HG02943 (cell line): ENCODE results near the gene MTG1.

Experiments used
- ATAC-seq: cut with Tn5 transposase; IDR thresholded peaks from one replicate; pipeline ENCODE4 v1.9.1; 2021; ENCODE audit warnings: mild to moderate bottlenecking, low read depth, moderate library complexity; ENCODE audit not compliant: unreplicated experiment

Gene MTG1

GRCh38 chr10:133444342-133445267 is 50.6 kb downstream of the MTG1 start:
- ATAC-seq = no peak

- no peak for ATAC-seq
These were observed 51.3 kb downstream of the MTG1 start for GRCh38 chr10:133445268-133445732.

DNA sequence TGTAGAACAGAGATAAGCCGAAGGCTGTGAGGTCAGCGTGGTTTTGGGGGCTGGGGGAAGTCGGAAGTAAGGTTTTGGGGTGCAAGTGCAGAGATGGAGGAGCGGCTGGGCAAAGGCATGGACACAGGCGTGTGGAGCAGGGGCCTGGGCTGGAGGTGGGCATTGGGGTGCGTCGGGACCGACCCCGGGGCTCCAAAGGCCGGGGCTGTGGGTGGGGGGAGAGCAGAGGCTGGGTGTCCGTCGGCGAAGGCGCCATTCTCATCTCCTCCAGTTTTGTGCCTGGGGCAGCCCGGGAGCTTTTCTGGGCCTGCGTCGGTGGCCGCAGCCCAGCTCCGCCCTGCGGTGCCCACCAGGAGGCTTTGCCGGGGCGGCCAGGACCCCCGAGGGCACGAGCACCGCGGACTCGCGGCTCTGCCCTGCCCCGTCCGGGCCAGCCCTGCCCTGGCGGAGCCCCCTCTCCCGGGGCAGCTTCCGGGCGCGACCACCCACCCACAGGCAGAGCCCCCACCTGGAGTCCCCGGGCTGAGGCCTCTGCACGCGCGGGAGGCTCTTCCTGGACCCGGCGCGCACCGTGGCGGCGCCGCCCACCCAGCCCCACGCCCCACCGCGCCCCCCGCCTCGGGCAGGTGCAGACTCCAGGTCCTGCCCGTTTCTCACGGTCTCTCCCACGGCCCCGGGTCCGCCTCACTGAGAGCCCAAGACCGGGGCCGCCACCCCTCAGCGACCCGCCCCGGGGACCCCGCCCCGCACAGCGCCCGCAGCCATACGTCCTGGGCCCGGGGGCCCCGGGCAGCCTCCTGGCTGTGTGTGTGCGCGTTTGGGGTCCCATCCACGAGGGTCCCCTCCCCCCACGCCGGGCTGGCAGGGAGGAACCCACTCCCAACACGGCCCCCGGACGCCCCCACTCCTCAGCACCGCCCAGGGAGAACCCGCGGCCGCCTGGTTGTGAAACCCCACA is 52.1 kb downstream of the MTG1 start:
- ATAC-seq = no peak

DNA sequence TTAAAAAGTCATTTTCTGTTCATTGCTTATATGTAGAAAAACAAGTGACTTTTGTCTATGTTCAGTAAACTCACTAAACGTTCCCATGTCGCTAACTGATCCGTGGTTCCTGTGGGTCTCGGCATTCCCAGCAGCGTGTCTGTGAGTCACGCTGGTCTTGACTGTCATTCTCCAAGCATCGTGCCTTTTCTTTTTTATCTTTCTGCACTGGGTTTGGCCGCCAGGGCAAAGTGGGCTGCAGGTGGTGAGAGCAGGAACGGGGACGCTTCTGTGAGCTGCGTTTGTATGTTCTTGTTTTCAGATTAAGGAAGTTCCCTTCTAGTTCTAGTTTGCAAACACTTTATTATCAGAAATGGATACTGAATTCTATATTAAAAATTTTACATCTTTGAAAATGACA is 53.0 kb downstream of the MTG1 start:
- no peak for ATAC-seq

DNA sequence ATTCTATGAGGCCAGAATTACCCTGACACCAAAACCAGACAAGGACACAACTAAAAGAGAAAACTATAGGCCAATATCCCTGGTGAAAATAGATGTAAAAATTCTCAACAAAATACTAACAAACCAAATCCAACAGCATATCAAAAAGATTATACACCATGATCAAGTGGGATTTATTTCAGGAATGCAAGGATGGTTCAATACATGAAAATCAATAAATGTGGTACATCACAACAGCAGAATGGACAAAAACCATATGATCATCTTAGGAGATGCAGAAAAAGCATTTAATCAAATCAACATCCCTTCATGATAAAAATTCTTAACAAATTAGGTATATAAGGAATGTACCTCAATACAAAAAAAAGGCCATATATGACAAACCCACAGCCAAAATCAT is 54.2 kb downstream of the MTG1 start:
- no peak for ATAC-seq

DNA sequence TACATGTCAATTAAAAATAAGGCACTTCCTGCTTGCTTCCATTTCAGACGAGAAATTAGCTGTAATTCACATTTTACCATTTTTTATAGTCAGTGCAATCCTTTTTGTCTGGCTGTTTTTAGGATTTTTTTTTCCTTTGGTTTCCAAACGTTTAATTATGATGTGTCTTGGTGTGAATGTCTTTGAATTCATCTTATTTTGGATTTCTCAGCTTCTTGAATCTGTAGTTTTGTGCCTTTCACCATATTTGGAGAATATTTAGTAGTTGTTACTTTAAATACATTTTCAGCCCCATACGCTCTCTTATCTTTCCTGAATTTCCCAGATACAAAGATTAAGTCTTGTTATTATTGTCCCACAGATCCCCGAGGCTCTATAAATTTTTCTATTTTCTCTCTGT is 57.4 kb downstream of the MTG1 start:
- ATAC-seq = no peak

DNA sequence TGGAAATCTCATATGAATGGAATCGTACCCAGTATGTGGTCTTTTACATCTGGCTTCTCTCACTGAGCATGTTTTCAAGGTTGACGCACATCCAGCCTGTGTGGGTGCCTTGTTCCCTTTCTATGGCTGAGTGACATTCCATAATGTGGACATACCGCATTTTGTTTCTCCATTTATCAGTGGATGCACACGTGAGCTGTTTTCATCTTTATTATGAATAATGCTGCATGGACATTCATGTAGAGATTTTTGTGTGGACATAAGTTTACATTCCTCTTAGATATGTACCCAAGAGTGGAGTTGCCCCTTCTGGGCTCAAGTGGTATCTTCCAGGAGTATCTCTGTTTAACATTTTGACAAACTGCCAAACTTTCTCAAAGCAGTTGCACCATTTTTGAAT is 58.5 kb downstream of the MTG1 start:
- ATAC-seq = no peak

DNA sequence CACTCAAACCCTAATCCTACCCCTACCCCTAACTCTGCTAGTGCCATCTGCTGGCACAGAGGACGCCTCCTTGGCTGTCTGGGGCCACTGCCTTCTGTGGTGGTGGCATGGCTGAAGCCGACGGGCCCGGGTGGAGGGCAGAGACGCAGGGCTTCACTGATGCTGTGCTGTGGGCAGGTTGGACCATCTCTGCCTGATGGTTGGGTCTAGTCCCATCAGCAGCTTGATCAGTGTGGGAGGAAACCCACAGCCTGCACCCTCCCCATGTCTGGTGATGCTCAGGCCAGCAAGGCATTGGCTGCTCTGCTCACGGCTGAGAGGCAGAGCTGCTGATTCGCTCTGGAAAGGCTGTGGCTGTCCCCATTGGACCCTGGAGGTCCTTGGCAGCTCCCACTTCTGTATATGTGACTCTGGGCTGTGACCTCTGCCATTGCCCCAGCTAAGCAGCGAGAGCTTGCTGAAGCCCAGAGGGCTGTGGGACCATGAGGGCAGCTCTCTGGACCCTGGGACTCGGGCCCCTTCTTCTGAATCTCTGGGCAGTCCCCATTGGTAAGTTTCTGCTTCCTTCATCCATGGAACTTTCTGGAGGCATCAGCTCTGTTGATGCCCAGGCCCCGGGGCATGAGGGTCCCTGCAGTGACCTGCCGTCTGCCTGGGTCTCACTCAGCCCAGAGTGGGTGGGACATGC is 59.7 kb downstream of the MTG1 start, which contains the start of gene SCART1:
Gene SCART1 (plus strand): TSS at position 430 of the 688 bp plus-strand sequence. CDS start 53 bp downstream, at position 483.
- no peak for ATAC-seq

DNA sequence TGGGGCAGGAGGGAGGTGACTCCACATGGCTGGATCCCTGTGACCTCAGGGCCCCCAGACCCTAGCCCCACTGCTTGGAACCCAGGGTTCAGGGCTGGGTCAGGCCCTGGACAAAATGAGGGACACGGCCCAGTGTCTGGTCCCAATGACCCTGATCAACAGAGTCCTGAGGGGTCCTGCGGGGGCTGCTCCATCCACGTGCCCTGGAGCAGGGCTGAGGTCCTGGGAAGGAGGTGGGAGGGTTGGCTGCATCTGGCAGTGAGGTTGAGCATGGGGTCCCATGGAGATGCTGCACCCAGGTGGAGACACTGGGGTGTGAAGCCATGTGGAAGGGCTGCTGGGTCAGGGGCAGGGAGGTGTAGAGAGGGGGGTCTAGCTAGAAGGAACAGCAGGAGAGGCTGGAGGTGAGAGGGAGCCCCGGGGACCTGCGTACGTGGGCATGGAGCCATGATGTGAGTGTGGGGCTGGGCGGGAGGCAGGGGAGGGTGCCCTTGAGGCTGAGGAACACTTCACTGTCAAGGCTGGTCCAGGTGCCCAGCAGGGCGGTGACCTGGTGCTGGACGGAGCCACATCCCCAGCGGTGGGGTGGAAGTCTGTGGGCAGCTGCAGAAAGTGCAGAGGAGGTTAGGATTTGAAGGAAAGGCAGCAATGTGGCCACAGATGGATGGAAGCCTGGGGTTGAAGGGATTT is 60.4 kb downstream of the MTG1 start:
- no peak for ATAC-seq

DNA sequence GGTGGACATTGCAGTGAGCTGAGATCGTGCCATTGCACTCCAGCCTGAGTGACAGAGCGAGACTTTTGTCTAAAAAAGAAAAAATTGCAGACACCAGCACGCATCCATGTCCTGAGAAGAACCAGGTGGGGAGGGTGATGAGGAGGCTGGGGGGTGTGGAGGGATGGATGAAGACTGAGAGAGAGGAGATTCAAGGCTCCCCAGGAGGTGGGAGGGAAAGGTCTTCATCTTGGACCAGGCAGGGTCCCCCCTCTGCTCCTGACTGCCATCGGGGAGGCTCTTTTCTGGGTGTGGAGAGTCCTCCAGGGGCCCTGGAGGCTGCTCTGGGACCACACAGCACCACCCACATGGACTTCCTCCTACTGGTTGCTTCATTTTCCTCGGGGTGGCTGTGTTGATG is 61.2 kb downstream of the MTG1 start:
- no peak for ATAC-seq

- no peak for ATAC-seq
These were observed 61.7 kb downstream of the MTG1 start for GRCh38 chr10:133455611-133456031.

DNA sequence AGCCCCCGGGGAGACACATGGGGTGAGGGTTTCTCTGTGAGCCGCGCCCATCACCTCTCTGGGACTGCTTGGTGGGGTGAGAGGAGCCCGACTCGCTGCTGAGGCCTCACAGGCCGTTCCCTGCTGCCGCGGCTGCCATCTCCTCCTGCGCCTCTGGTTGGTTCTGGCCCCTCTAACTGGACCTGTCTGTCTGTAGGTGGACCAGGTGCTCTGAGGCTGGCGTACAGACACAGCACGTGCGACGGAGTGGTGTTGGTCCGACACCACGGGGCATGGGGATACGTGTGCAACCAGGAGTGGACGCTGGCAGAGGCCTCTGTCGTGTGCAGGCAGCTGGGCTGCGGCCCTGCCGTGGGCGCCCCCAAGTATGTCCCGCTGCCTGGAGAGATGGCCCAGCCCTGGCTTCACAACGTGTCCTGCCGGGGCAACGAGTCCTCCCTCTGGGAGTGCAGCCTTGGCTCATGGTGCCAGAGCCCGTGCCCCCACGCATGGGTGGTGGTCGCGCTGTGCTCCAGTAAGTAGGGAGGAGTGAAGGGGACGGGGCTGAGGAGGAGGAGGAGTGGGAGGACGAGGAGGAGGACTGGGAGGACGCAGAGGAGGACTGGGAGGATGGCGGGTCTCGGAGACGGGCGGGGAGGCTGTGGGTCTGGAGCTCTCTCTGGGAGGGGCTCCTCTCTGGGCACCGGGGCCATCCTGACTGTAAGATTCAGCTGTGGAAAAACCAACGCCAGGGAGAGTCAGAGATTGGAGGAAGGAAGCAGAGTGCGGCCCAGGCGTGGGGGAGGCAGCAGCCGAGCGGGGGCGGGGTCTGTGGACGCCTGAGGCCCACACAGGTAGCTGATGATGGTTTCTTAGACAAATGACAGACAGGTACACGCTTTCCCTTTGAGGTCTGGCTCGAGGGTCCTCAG is 62.3 kb downstream of the MTG1 start:
- no peak for ATAC-seq

- no peak for ATAC-seq
These were observed 63.3 kb downstream of the MTG1 start for GRCh38 chr10:133457100-133457841.

DNA sequence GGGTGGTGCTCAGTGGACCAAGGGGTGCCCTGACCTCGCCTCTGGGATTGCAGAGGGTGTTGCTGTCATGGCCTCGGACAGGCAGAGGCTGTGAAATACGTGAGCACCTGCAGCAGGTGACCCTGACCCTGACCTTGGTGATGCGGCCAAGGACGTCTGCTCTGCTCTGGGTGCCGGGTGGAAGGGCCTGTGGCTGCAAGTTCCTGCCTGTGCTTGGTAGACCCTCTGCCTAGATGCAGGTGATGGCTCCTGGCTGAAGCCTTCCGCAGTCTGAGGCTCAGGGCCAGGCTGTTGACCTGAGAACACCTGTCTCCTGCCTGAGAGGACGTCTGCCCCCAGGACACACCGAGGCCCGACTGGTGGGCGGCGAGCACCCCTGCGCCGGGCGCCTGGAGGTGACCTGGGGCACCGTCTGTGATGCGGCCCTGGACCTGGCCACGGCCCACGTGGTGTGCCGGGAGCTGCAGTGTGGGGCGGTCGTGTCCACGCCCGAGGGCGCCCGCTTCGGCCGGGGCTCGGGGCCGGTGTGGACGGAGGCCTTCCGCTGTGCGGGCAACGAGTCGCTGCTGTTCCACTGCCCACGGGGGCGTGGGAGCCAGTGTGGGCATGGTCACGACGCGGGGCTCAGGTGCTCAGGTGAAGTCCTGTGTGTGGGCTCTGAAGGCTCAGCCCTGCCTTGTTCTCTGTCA is 64.2 kb downstream of the MTG1 start:
- ATAC-seq = no peak

GRCh38 chr10:133458710-133459453 is 64.9 kb downstream of the MTG1 start:
- ATAC-seq = no peak

DNA sequence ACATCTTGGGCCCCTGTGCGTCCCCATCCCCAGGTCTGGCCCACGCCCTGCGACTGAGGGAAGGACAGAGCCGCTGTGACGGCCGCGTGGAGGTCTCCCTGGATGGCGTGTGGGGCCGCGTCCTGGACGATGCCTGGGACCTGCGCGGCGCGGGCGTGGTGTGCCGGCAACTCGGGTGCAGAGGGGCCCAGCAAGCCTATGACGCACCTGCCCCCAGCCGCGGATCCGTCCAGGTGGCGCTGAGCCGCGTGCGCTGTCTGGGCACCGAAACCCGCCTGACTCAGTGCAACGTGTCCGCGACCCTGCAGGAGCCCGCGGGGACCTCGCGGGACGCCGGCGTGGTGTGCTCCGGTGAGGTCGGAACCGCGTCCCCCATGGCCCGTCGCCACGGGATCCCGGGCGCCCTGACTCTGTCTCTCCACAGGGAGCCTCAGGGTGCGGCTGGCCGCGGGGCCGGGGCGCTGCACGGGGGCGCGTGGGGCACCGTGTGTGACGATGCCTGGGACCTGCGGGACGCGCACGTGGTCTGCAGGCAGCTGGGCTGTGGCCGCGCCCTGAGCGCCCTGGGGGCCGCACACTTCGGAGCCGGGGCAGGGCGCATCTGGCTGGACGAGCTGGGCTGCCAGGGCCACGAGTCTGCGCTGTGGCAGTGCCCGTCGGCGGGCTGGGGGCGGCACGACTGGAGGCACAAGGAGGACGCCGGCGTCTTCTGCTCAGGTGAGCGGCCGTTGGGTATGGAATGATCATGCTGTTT is 65.7 kb downstream of the MTG1 start:
- no peak for ATAC-seq
